Osteocyte (in vitro differentiated cells): ENCODE measurements around the gene NUAK1. TPM values are rescaled to one million over a fixed set of nuclear protein-coding genes. Genes with fewer than 3 reads are reported as not detected.

ENCODE experiments used
- DNase-seq: peaks from one replicate; pipeline ENCODE4 v3.0.0; 2021; ENCODE audit warnings: mixed read lengths; ENCODE audit not compliant: unreplicated experiment; ENCODE audit errors: extremely low spot score
- H3K27ac Mint-ChIP-seq: one replicate; pipeline ENCODE4 v1.8.0; 2021; ENCODE audit warnings: mild to moderate bottlenecking, mixed read lengths; ENCODE audit not compliant: unreplicated experiment
- H3K27me3 Mint-ChIP-seq: one replicate; pipeline ENCODE4 v1.8.0; 2021; ENCODE audit warnings: mixed read lengths; ENCODE audit not compliant: unreplicated experiment
- H3K36me3 Mint-ChIP-seq: one replicate; pipeline ENCODE4 v1.8.0; 2021; ENCODE audit warnings: mixed read lengths; ENCODE audit not compliant: unreplicated experiment
- H3K4me1 Mint-ChIP-seq: one replicate; pipeline ENCODE4 v1.8.0; 2021; ENCODE audit warnings: mixed read lengths; ENCODE audit not compliant: unreplicated experiment
- H3K4me3 Mint-ChIP-seq: one replicate; pipeline ENCODE4 v1.8.0; 2021; ENCODE audit warnings: mild to moderate bottlenecking, moderate library complexity, mixed read lengths; ENCODE audit not compliant: unreplicated experiment
- H3K9me3 Mint-ChIP-seq: one replicate; pipeline ENCODE4 v1.8.0; 2021; ENCODE audit warnings: mixed read lengths; ENCODE audit not compliant: unreplicated experiment
- total RNA-seq: library from RNA; stranded (reverse); gene quantifications from 2 replicates; pipeline ENCODE4 v1.2.1, GENCODE V29; 2021
- TF ChIP-seq, protein P1 (sequence below): fragments of 200-600 bp; sonication (generic); IDR thresholded peaks from 2 replicates; pipeline ENCODE4 v1.5.0; 2021; ENCODE audit warnings: antibody characterized with exemption, mild to moderate bottlenecking, moderate library complexity

Gene NUAK1
- total RNA-seq, 1 donor from 2014 or later, result 21.1 TPM

DNA sequence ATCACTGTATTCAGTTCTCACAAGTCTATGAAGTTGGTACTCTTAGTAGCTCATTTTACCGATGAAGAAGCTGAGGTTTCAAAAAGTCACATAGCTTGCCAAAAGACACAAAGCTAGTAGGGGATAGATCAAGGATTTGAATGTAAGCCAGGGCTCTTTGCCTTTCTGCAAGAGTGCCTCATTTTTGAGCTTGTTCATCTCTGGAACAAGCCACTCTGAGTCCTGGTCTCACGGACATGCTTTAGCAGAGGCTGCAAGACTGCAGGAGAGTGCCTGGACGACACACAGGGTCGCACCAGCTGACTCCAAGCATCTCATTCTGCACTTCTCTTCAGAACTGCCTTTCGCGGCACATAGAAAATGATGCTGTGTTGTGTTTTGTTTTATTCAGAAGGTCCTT, 3.7 kb downstream of the NUAK1 start:
- peaks cover 77% of the 10 kb centered on the region for H3K4me1 Mint-ChIP-seq
- TF ChIP-seq, protein P1, sequence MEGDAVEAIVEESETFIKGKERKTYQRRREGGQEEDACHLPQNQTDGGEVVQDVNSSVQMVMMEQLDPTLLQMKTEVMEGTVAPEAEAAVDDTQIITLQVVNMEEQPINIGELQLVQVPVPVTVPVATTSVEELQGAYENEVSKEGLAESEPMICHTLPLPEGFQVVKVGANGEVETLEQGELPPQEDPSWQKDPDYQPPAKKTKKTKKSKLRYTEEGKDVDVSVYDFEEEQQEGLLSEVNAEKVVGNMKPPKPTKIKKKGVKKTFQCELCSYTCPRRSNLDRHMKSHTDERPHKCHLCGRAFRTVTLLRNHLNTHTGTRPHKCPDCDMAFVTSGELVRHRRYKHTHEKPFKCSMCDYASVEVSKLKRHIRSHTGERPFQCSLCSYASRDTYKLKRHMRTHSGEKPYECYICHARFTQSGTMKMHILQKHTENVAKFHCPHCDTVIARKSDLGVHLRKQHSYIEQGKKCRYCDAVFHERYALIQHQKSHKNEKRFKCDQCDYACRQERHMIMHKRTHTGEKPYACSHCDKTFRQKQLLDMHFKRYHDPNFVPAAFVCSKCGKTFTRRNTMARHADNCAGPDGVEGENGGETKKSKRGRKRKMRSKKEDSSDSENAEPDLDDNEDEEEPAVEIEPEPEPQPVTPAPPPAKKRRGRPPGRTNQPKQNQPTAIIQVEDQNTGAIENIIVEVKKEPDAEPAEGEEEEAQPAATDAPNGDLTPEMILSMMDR, result no peak
- DNase-seq, result no peak
- H3K27ac Mint-ChIP-seq, result peak overlapping the region; percentile 82
- no peaks in the 10 kb centered on the region for H3K27me3 Mint-ChIP-seq
- H3K4me3 Mint-ChIP-seq, result peak overlapping the region; percentile 92
- no peaks in the 10 kb centered on the region for H3K36me3 Mint-ChIP-seq
- no peaks in the 10 kb centered on the region for H3K9me3 Mint-ChIP-seq

DNA sequence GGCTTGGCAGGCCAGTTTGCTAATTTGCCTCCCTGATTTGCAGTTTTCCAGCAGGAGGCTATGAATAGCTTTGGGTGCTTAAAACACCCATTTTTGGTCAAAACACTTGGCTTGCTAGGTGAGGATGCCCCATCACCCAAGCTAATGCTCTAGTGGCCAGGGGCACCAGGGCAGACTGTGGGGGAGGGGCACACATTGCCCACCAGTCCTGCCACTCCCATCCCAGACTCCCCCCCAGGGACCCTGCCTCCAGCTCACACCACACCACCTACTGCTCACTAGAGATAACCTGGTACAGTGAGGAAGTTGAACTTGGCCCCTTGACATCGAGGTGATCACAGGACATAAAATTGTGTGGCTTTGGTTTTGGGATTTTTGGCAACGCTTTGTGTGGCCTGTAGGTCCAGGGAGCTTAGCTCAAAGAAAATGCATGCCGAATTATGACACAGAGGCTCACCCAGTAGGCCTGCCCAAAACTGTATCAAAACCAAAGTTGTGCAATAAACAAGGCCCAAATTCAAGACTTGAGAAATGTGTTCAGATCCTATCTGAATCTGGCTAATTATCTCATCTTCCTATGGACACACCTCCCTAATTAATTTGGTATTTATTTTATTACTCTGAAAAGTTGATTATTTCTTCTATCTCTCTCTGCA, 4.3 kb downstream of the NUAK1 start:
- peak overlapping the region; percentile 92 for H3K4me3 Mint-ChIP-seq
- H3K36me3 Mint-ChIP-seq, result no peaks in the 10 kb centered on the region
- no peak for DNase-seq
- no peaks in the 10 kb centered on the region for H3K9me3 Mint-ChIP-seq
- peaks cover 74% of the 10 kb centered on the region for H3K4me1 Mint-ChIP-seq
- peak overlapping the region; percentile 82 for H3K27ac Mint-ChIP-seq
- TF ChIP-seq, protein P1, result no peak
- H3K27me3 Mint-ChIP-seq, result no peaks in the 10 kb centered on the region

DNA sequence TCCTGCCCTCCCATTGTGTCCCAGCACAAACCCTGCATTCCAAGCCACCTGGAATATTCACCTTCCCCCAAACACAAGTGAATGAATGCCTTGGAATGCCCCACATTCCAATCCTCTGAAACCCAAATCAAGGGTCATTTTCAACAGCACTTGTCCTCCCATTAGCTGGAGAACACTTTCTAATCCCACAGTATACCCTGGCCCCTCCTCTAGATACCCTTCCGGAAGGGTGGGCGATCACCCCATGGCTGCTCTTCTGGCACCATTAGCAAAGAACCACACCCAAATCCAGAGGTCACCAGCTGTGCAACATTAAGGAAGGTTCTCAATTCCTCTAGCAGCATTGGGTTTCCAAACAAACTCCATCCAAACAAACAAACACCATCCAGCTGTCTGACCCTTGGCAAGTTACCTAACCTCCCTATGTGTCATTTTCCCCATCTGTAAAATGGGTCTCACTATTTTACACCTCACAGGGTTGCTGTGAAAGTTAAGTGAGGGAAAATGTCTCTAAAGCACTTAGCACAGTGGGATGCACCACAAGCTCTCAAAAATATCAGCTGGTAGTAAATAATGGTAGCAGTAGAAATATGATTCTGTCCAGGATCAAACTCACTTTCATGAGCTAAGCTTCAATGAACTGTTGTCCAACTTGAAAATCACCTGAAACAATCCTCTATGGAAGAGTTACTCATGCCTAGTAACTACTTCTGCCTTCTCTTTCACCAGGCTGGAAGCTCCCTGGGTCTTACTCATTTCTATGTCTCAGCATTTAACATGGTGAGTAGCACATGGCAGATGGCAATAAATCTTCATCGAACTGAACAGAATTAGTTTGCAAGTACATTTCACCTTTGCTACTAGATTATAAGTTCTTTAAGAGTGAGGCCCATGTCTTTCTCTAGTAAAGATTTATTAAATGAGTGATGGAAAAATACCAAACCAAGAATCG, 5.3 kb downstream of the NUAK1 start:
- no peak for DNase-seq
- Mint-ChIP-seq H3K4me3 (no peak overlapping the region), H3K4me1 (peaks cover 82% of the 10 kb centered on the region)

DNA sequence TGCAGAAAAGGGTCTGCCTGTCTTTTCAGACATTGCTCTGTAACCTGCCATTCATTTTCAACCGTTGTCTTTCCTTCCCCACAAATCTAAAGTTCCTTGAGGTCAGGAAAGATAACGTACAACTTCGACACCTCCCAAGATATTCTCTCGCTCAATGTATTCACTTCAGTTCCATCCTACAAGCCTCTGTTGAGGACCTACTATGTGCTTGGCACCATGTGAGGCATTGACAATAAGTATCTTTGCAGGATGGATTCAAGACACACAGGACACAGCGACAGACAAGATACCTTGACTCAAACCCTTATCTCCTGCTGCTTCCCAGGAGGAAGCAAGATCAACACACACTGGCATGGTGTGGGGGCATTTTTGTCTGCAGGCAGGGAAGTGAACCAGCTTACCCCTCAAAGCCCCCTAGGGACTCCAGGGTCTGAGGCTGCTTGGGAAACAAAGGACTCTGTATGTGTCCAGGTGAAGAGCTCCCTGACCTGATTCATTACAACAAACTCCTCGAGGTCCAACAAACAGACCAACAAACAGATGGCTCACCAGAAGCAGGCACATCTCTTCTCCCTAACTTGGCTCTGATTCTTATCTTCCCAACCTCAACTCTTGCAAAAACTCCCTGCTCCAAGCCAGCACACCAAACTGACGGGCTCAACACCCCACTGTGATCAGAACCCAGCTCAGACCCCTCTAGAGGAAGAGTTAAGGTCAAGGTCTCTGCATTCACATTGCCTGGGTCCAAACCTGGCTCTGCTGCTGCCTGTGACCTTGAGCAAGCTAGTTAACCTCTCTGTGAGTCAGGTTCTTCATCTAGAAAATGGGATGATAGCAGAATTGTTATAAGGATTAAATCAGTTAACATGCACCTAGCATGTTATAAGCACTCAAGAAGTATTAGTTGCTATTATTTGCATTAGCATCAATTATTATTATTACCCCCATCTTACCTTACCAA, 6.3 kb downstream of the NUAK1 start:
- Mint-ChIP-seq H3K27ac (no peak overlapping the region), H3K4me1 (peaks cover 82% of the 10 kb centered on the region), H3K9me3 (no peaks in the 10 kb centered on the region), H3K27me3 (no peaks in the 10 kb centered on the region), H3K4me3 (no peak overlapping the region), H3K36me3 (no peaks in the 10 kb centered on the region)
- DNase-seq, result no peak
- TF ChIP-seq, protein P1, result no peak

More for the DNA sequence above, 5.3 kb downstream of the NUAK1 start:
- TF ChIP-seq, protein P1, result no peak
- H3K27ac Mint-ChIP-seq, result no peak overlapping the region
- no peaks in the 10 kb centered on the region for H3K36me3 Mint-ChIP-seq
- H3K27me3 Mint-ChIP-seq, result no peaks in the 10 kb centered on the region
- no peaks in the 10 kb centered on the region for H3K9me3 Mint-ChIP-seq
